GM12873 (cell line): ENCODE measurements around the gene TCP10L.

Source experiments
- CTCF ChIP-seq: IDR thresholded peaks from 2 replicates; pipeline ENCODE4 v1.5.1; 2012; ENCODE audit warnings: low read depth, mild to moderate bottlenecking, moderate library complexity, low read length, control low read depth; ENCODE audit not compliant: insufficient read depth; ENCODE audit errors: missing control alignments

Gene TCP10L

GRCh38 chr21:32584472-32584871, 851 bp downstream of the TCP10L start:
- no peak for TF ChIP-seq CTCF

DNA sequence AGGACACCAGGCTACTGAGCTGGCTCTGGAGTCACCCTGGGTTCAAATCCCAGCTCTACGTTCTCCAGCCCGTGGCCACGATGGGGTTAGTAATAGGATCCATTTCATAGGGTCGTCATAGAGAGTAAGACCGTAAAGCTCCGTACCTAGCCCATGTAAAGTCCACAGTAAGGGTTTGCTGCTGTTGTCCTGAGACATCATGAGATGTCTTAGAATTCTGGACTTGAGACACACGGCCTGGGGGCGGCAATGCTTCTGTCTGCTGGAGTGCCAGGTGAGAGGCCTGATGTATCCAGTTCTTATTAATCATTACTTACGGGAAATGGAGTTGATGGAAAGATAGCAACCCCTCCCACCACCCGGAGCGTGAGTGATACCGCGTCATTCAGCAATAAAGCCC, 3.6 kb downstream of the TCP10L start:
- TF ChIP-seq CTCF, result no peak

- no peak for TF ChIP-seq CTCF
Measured at GRCh38 chr21:32580949-32581348, 4.4 kb downstream of the TCP10L start.

DNA sequence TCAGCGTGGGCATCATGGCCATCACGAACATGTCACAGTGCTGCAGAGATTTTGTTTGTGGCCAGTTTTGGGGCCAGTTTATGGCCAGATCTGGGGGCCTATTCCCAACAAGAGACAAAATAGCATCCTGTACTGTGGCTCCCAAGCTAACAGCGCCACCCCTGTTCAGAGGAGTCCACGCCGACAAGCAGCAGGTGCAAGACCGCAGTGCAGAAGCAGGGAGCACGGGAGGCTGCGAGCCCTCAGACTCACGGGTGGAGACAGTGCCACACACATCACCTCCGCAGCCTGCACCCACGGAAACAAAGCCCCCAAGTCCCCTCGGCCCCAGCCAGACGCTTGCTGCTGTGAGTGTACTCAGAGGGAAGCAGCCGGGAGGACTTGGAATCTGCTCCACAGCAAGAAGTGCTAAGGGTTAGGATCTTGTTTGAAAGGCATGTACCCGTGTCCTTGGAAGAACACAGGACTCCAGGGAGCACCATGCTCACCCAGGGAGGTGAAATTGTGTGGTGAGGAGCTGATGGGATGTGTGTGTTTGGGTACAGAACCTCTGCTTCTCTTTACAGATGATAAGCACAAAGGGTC, 7.1 kb downstream of the TCP10L start:
- peak; percentile 39 for TF ChIP-seq CTCF

GRCh38 chr21:32576011-32576410, 9.3 kb downstream of the TCP10L start:
- TF ChIP-seq CTCF, result no peak

DNA sequence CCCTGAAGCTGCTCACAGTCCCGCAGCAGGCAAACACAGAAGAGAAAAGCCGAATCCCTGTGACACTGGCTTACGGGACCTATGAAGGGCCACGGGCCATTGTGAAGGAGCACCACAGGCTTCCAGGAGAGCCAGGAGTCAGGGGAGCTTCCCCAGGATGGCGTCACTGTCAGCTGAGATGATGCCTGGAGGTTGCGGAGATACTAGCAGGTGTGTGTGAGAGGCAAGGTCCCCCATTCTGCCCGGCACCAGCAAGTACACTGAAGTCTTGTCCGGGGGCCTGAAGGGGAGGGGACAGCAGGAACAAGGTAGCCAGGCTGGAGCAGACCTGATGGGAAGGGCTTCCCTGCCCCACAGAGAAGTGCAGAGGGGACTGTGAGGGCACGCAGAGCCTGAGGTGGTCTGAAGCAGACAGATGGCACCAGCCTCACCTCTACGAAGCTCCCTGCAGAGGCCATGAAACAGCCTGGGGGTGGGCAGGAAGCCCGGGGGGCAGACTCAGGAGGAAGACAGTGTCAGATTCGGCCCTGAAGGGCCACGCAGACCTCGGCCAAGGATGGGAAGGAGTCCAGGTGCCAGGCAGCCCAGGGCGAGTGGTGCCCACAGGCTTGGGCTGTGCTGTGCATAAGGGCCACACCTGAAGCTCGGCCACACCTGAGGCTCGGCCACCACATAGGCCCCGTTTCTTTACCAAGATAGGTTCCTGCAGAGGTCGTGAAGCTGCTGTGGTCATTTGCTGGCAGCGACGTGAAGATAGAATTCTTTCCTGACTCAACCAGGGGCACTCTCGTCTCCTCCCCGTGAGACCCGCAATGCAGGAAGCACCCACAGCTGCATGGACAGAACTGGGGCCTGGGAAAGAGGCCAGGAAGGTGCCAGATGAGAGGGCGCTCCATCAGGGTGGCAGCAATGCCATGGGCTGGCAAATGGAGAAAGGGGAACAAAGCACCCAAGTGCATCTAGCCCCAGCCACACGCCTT, 10.1 kb downstream of the TCP10L start:
- TF ChIP-seq CTCF, result no peak
